H1 (cell line): ENCODE measurements around the gene ENPP7. TPM values are rescaled to one million over a fixed set of nuclear protein-coding genes. Genes with fewer than 3 reads are reported as not detected.
A peak's percentile ranks its signal among the peaks of the same experiment; 100 is the strongest.

Experiments used
- CTCF ChIA-PET: fragments of 300-600 bp; sonication (Branson Sonifier 250); formaldehyde crosslinking; loops from one replicate; lab custom pipeline; 2021; ENCODE audit not compliant: partially characterized antibody; lab: Charles Lee
- POLR2A ChIA-PET: fragments of 300-600 bp; sonication (Branson Sonifier 250); formaldehyde crosslinking; loops from one replicate; lab custom pipeline; 2021; ENCODE audit warnings: inconsistent platforms; ENCODE audit not compliant: partially characterized antibody; lab: Charles Lee
- DNase-seq, 2 experiments: peaks; one replicate each; pipeline versions ENCODE4 v3.0.0 to v3.0.0-alpha.2; 2010 to 2022; ENCODE audit warnings: low spot score in 2 of 2, low read depth in 1 of 2, mixed read lengths in 1 of 2
- FAIRE-seq: peaks from 2 replicates; lab custom pipeline; 2011; peaks lifted over from hg19 to GRCh38; lab: Jason Lieb, UNC
- H2AFZ ChIP-seq: 2 replicates; pipeline ENCODE4 v1.8.1; 2012; ENCODE audit warnings: low read length, inconsistent platforms
- H2AK5ac ChIP-seq: 2 replicates; pipeline ENCODE4 v1.6.1; 2013; ENCODE audit warnings: low read depth, low read length
- H2BK120ac ChIP-seq: replicated peaks from 2 replicates; pipeline ENCODE3; 2013; ENCODE audit warnings: low read depth, low read length, inconsistent platforms
- H2BK12ac ChIP-seq: 2 replicates; pipeline ENCODE4 v1.6.1; 2013; ENCODE audit warnings: low read depth, low read length
- H2BK15ac ChIP-seq: 2 replicates; pipeline ENCODE4 v1.6.1; 2013; ENCODE audit warnings: low read length
- H2BK20ac ChIP-seq: 2 replicates; pipeline ENCODE4 v1.6.1; 2013; ENCODE audit warnings: low read length
- H2BK5ac ChIP-seq: 2 replicates; pipeline ENCODE4 v1.6.1; 2013; ENCODE audit warnings: low read depth, low read length
- H3K14ac ChIP-seq: 2 replicates; pipeline ENCODE4 v1.6.1; 2013; ENCODE audit warnings: inconsistent platforms; ENCODE audit not compliant: insufficient read length
- H3K18ac ChIP-seq: 2 replicates; pipeline ENCODE4 v1.6.1; 2013; ENCODE audit warnings: low read length; ENCODE audit errors: extremely low read depth
- H3K23ac ChIP-seq: 2 replicates; pipeline ENCODE4 v1.6.1; 2013; ENCODE audit warnings: inconsistent platforms; ENCODE audit not compliant: insufficient read length
- H3K23me2 ChIP-seq: 2 replicates; pipeline ENCODE4 v1.6.1; 2013; ENCODE audit warnings: low read depth, low read length
- H3K27ac ChIP-seq: 2 replicates; pipeline ENCODE4 v1.6.1; 2011; ENCODE audit warnings: low read depth, low read length, inconsistent platforms
- H3K27me3 ChIP-seq, 4 experiments: replicated peaks in 1 of 4; 1 replicate in 1 of 4; 2 replicates in 3 of 4; pipeline versions ENCODE4 v1.6.1 to v1.8.1; 2011 to 2013; ENCODE audit warnings: low read length in 3 of 4, mild to moderate bottlenecking in 3 of 4, inconsistent platforms in 2 of 4, mixed read lengths in 2 of 4, moderate library complexity in 1 of 4; ENCODE audit not compliant: control insufficient read depth in 3 of 4, insufficient read depth in 3 of 4; ENCODE audit errors: extremely low read depth in 1 of 4
- H3K36me3 ChIP-seq, 4 experiments: 2 replicates each; pipeline versions ENCODE4 v1.6.1 to v1.8.1; 2011 to 2013; ENCODE audit warnings: mild to moderate bottlenecking in 4 of 4, low read length in 3 of 4, moderate library complexity in 2 of 4, control low read depth in 1 of 4, inconsistent platforms in 1 of 4; ENCODE audit not compliant: insufficient read depth in 4 of 4, control insufficient read depth in 2 of 4
- H3K4ac ChIP-seq: replicated peaks from 2 replicates; pipeline ENCODE3; 2013; ENCODE audit warnings: low read length, low read depth, mixed read lengths, inconsistent platforms; ENCODE audit not compliant: insufficient read length
- H3K4me1 ChIP-seq, 4 experiments: replicated peaks in 1 of 4; 1 replicate in 1 of 4; 2 replicates in 3 of 4; pipeline versions ENCODE4 v1.6.1 to v1.8.1; 2011 to 2013; ENCODE audit warnings: low read length in 3 of 4, inconsistent platforms in 2 of 4, mixed read lengths in 1 of 4; ENCODE audit not compliant: insufficient read depth in 4 of 4, control insufficient read depth in 3 of 4
- H3K4me2 ChIP-seq, 2 experiments: 2 replicates each; pipeline versions ENCODE4 v1.6.1 to v1.8.1; 2011 to 2013; ENCODE audit warnings: low read depth in 2 of 2, low read length in 2 of 2, control low read depth in 1 of 2, inconsistent platforms in 1 of 2, mild to moderate bottlenecking in 1 of 2; ENCODE audit not compliant: insufficient read depth in 1 of 2
- H3K4me3 ChIP-seq, 4 experiments: fragments of 200-600, 300-600 bp in 1 of 4; sonication (generic), shearing (Covaris generic), sonication (Bioruptor Twin) in 1 of 4; 2 replicates each; pipeline versions ENCODE4 v1.5.1 to v1.8.1; 2011 to 2016; ENCODE audit warnings: low read length in 4 of 4, low read depth in 3 of 4, control low read depth in 2 of 4, inconsistent platforms in 2 of 4, mild to moderate bottlenecking in 2 of 4, mixed read lengths in 1 of 4, moderate library complexity in 1 of 4; ENCODE audit not compliant: insufficient read depth in 2 of 4; ENCODE audit errors: extremely low read depth in 1 of 4
- H3K56ac ChIP-seq: replicated peaks from 2 replicates; pipeline ENCODE3; 2013; ENCODE audit warnings: low read depth, mild to moderate bottlenecking, mixed read lengths, low read length, inconsistent platforms; ENCODE audit not compliant: insufficient read length
- H3K79me1 ChIP-seq: 2 replicates; pipeline ENCODE4 v1.6.1; 2013; ENCODE audit warnings: low read depth, low read length, control low read depth
- H3K79me2 ChIP-seq, 2 experiments: 2 replicates each; pipeline versions ENCODE4 v1.6.1 to v1.8.1; 2012 to 2013; ENCODE audit warnings: low read length in 2 of 2, mild to moderate bottlenecking in 2 of 2, inconsistent platforms in 1 of 2; ENCODE audit not compliant: insufficient read depth in 2 of 2, control insufficient read depth in 1 of 2
- H3K9ac ChIP-seq, 4 experiments: replicated peaks in 1 of 4; 1 replicate in 1 of 4; 2 replicates in 3 of 4; pipeline versions ENCODE4 v1.6.1 to v1.8.1; 2011 to 2013; ENCODE audit warnings: low read depth in 3 of 4, low read length in 3 of 4, control low read depth in 2 of 4, mild to moderate bottlenecking in 2 of 4, moderate library complexity in 2 of 4, inconsistent platforms in 1 of 4; ENCODE audit errors: extremely low read depth in 1 of 4
- H3K9me3 ChIP-seq, 2 experiments: 2 replicates each; pipeline versions ENCODE4 v1.6.1 to v1.8.1; 2012 to 2013; ENCODE audit warnings: mild to moderate bottlenecking in 2 of 2, moderate library complexity in 2 of 2, control low read depth in 1 of 2, inconsistent platforms in 1 of 2, low read depth in 1 of 2, low read length in 1 of 2, mixed read lengths in 1 of 2; ENCODE audit not compliant: insufficient read depth in 2 of 2
- H4K20me1 ChIP-seq, 2 experiments: replicated peaks in 1 of 2; 2 replicates each; pipeline versions ENCODE3 to v1.8.1; 2011 to 2013; ENCODE audit warnings: inconsistent platforms in 2 of 2, low read length in 2 of 2, mild to moderate bottlenecking in 1 of 2; ENCODE audit not compliant: insufficient read depth in 2 of 2, control insufficient read depth in 1 of 2
- H4K5ac ChIP-seq: 2 replicates; pipeline ENCODE4 v1.6.1; 2013; ENCODE audit warnings: low read length, low read depth, mixed read lengths, inconsistent platforms; ENCODE audit not compliant: insufficient read length
- H4K8ac ChIP-seq: 2 replicates; pipeline ENCODE4 v1.8.0; 2013; ENCODE audit warnings: mild to moderate bottlenecking, moderate library complexity, low read length, inconsistent platforms; ENCODE audit not compliant: insufficient read depth; ENCODE audit errors: extremely low read depth
- H4K91ac ChIP-seq: replicated peaks from 2 replicates; pipeline ENCODE3; 2013; ENCODE audit warnings: low read length, mixed read lengths, inconsistent platforms; ENCODE audit not compliant: insufficient read length
- CEBPB ChIP-seq: IDR thresholded peaks from 2 replicates; pipeline ENCODE4 v1.6.1; 2012; ENCODE audit warnings: low read depth, low read length
- HDAC6 ChIP-seq: IDR thresholded peaks from one replicate; pipeline ENCODE4 v1.7.1; 2012; ENCODE audit warnings: low read depth, mild to moderate bottlenecking, inconsistent platforms, low read length, moderate library complexity
- JUN ChIP-seq: IDR thresholded peaks from 2 replicates; pipeline ENCODE4 v1.6.1; 2011; ENCODE audit warnings: low read depth, mild to moderate bottlenecking, improper control_type of control experiment, low read length
- POLR2A ChIP-seq, 2 experiments: IDR thresholded peaks; 1 replicate in 1 of 2; 2 replicates in 1 of 2; pipeline ENCODE4 v1.6.1; 2011; ENCODE audit warnings: low read depth in 2 of 2, low read length in 2 of 2, mild to moderate bottlenecking in 2 of 2; ENCODE audit errors: control extremely low read depth in 1 of 2
- RBBP5 ChIP-seq: IDR thresholded peaks from 2 replicates; pipeline ENCODE4 v1.7.1; 2012; ENCODE audit warnings: low read depth, mild to moderate bottlenecking, inconsistent platforms, low read length, moderate library complexity, borderline replicate concordance
- SAP30 ChIP-seq: fragments of 300-600 bp; sonication (generic); IDR thresholded peaks from 2 replicates; pipeline ENCODE4 v1.7.1; 2012; ENCODE audit warnings: low read length, moderate library complexity, mild to moderate bottlenecking, inconsistent platforms; ENCODE audit not compliant: insufficient read depth, insufficient replicate concordance
- SIX5 ChIP-seq: IDR thresholded peaks from 2 replicates; pipeline ENCODE4 v1.6.1; 2011; ENCODE audit warnings: mild to moderate bottlenecking, low read depth, low read length
- SP2 ChIP-seq: IDR thresholded peaks from 2 replicates; pipeline ENCODE4 v1.6.1; 2012; ENCODE audit warnings: mild to moderate bottlenecking, low read length, inconsistent platforms
- TEAD4 ChIP-seq: IDR thresholded peaks from 2 replicates; pipeline ENCODE4 v1.6.1; 2012; ENCODE audit warnings: low read depth, low read length, inconsistent platforms, mixed read lengths
- USF2 ChIP-seq: IDR thresholded peaks from 2 replicates; pipeline ENCODE4 v1.6.1; 2011; ENCODE audit warnings: low read length, improper control_type of control experiment
- WGBS, 2 experiments: shearing (Covaris generic) in 1 of 2; methylation state at CpG; one replicate each; pipeline versions ENCODE4 v1.1.6 to v1.1.7; 2013 to 2015; ENCODE audit warnings: low lambda C conversion rate in 2 of 2, mixed read lengths in 2 of 2, inconsistent platforms in 1 of 2, low coverage in 1 of 2, missing lambda C conversion rate in 1 of 2; ENCODE audit not compliant: insufficient replicate concordance in 2 of 2, insufficient coverage in 1 of 2, insufficient read length in 1 of 2; ENCODE audit errors: extremely low coverage in 1 of 2, missing lambda C conversion rate in 1 of 2; 5-methylcytosine and 5-hydroxymethylcytosine counted together
- polyA plus RNA-seq, 7 experiments: library from polyadenylated mRNA; depleted of rRNA in 3 of 7; stranded (reverse) in 5 of 7; unstranded in 2 of 7; fragments of >200 nt in 5 of 7; fragments of 200-250 nt in 2 of 7; gene quantifications; 1 replicate in 5 of 7; 2 replicates in 1 of 7; 4 replicates in 1 of 7; pipeline versions ENCODE4 v1.2.1 to v1.2.3, GENCODE V29; 2011 to 2013; ENCODE audit warnings: missing spikeins in 2 of 7, mixed read lengths in 2 of 7
- total RNA-seq: library from RNA; stranded (reverse); fragmentation: NEBNext Ultra II Directional; extraction: Animal tissue kit (Norgen Biotek cat#: 25700); gene quantifications from 2 replicates; pipeline ENCODE4 v1.2.1, GENCODE V29; 2021

ENPP7 gene
- total and polyA plus RNA-seq, 2 of the 8 experiments (the other 6 are each of a cell fraction or from before 2014, with no cell fraction given), result not detected

DNA sequence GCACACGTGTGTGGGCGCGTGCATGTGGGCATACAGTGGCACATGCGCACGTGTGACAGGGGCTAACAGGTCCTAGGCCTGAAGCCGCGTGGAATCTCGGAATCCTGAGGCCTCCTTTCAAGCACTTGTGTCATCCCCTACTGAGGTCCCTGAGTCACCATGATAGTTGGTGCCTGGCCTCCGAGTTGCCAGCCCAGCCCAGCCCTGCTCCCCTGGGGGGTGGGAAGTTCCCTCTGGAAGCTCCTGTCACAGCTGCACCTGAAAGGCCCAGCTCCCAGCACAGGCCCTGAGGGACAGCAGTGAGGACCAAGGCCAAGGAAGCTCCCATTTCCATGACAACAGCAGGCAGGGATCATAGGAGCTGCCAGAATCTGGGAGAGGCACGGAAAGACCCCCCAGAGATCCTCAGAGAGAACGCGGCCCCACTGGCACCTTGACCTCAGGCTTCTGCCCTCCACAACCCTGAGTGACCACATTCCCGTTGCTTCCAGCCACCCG is 35.4 kb upstream of the ENPP7 start:
- H3K23ac ChIP-seq, result no peak overlapping the region
- DNase-seq, result no peak
- no peaks in the 10 kb centered on the region for H3K79me2 ChIP-seq
- no peak overlapping the region for H3K9ac ChIP-seq
- no peak overlapping the region for H3K56ac ChIP-seq
- no peak overlapping the region for H3K4ac ChIP-seq
- no peak overlapping the region for H3K14ac ChIP-seq
- H3K9me3 ChIP-seq, result no peaks in the 10 kb centered on the region
- H4K91ac ChIP-seq, result no peak overlapping the region
- no peaks in the 10 kb centered on the region for H3K79me1 ChIP-seq
- no peak overlapping the region for H4K8ac ChIP-seq
- FAIRE-seq, result no peak
- H2BK120ac ChIP-seq, result no peak overlapping the region
- H2AFZ ChIP-seq, result no peak overlapping the region
- no peak overlapping the region for H3K4me3 ChIP-seq
- peak overlapping the region; percentile 7; the same call in 1 of the 2 replicates for H2BK20ac ChIP-seq
- peaks cover 0 to 7% (median 0%) of the 10 kb centered on the region in 4 experiments; a peak in 3 of 7 replicates for H3K27me3 ChIP-seq
- 92% methylated on average over 14 of the region's 14 CpGs; no CpG with 5 or more reads in 1 of the 2 experiments for WGBS, 2 experiments
- 0 out of 2 replicates have a peak overlapping the region, but pooled peaks have one; percentile 18 for H2BK5ac ChIP-seq
- H3K27ac ChIP-seq, result no peak overlapping the region
- no peaks in the 10 kb centered on the region; the same call in none of the 2 replicates for H3K23me2 ChIP-seq
- H3K4me2 ChIP-seq, result no peak overlapping the region
- peak overlapping the region; percentile 48; the same call in 1 of the 2 replicates for H3K18ac ChIP-seq
- peak overlapping the region; percentile 33; the same call in 1 of the 2 replicates for H2BK12ac ChIP-seq
- H4K5ac ChIP-seq, result no peak overlapping the region
- peaks cover 5 to 36% (median 20%) of the 10 kb centered on the region in 4 experiments for H3K4me1 ChIP-seq
- POLR2A ChIA-PET, result interaction anchor here (1.8 kb wide), 1 partner anchor 11 kb away, joined by 4 read pairs; no protein-coding TSS in a partner anchor
- peaks cover 0 to 5% of the 10 kb centered on the region in 2 experiments for H4K20me1 ChIP-seq
- H2AK5ac ChIP-seq, result no peak overlapping the region
- CTCF ChIA-PET, result interaction anchor here (0.6 to 3.5 kb wide), 7 partner anchors 10 to 524 kb away, joined by 3 to 12 read pairs (median 4); no protein-coding TSS in a partner anchor
- peak overlapping the region; percentile 99 for H2BK15ac ChIP-seq
- TF ChIP-seq HDAC6 (no peak), POLR2A (IDR thresholded peaks at IDR 0.05; ENCODE audit: control extremely low read depth in 1 of 2, low read depth in 2 of 2, low read length in 2 of 2) (no peak), SIX5 (no peak), RBBP5 (no peak), SAP30 (no peak), USF2 (no peak), JUN (no peak), TEAD4 (no peak), CEBPB (no peak), SP2 (no peak)
- H3K36me3 ChIP-seq, result no peaks in the 10 kb centered on the region
